Uterus (tissue), 4 donors: Measurements from ENCODE around the gene MTARC2. TPM values are rescaled to one million over a fixed set of nuclear protein-coding genes. Genes with fewer than 3 reads are reported as not detected.
A peak's percentile ranks its signal among the peaks of the same experiment; 100 is the strongest.

Source experiments
- DNase-seq, 2 donors: peaks; one replicate each; pipeline ENCODE4 v3.0.0-alpha.2; 2019 to 2020
- H3K27ac ChIP-seq, 2 donors: fragments of 200-600 bp; sonication (generic); 1 replicate in 1 of 2; 2 replicates in 1 of 2; pipeline ENCODE4 v1.5.1; 2016 to 2018
- H3K27me3 ChIP-seq, 2 donors: fragments of 200-600 bp; sonication (generic); one replicate each; pipeline ENCODE4 v1.5.1; 2018 to 2019; ENCODE audit warnings: control low read depth in 1 of 2
- H3K36me3 ChIP-seq, 2 donors: fragments of 200-600 bp; sonication (generic); one replicate each; pipeline ENCODE4 v1.5.1; 2019; ENCODE audit warnings: control low read depth in 1 of 2
- H3K4me1 ChIP-seq, 2 donors: fragments of 200-600 bp; sonication (generic); one replicate each; pipeline ENCODE4 v1.5.1; 2018 to 2019; ENCODE audit warnings: control low read depth in 1 of 2
- H3K4me3 ChIP-seq, 2 donors: fragments of 200-600 bp; sonication (generic); 1 replicate in 1 of 2; 2 replicates in 1 of 2; pipeline ENCODE4 v1.5.1; 2018 to 2019; ENCODE audit warnings: mild to moderate bottlenecking in 1 of 2
- H3K9me3 ChIP-seq, 2 donors: fragments of 200-600 bp; sonication (generic); one replicate each; pipeline ENCODE4 v1.5.1; 2019; ENCODE audit warnings: control low read depth in 1 of 2
- POLR2A ChIP-seq, 2 donors: fragments of 450-650 bp; IDR thresholded peaks; one replicate each; pipeline ENCODE4 v1.6.1; 2016; ENCODE audit warnings: antibody characterized with exemption in 2 of 2, mild to moderate bottlenecking in 1 of 2, moderate library complexity in 1 of 2
- intact Hi-C: fragments of 100-400 bp; cut with DNase I; formaldehyde crosslinking; loops from one replicate; pipeline ENCODE4 v1.15.1; 2023; ENCODE audit warnings: low total_unique reads
- total RNA-seq, 4 donors: library from RNA; depleted of rRNA in 3 of 4; stranded (reverse); fragments of >200 nt in 3 of 4; gene quantifications; one replicate each; pipeline versions ENCODE4 v1.1.0 to v1.2.4, GENCODE V29; 2014 to 2023
- TF ChIP-seq, protein P1 (sequence below), 4 experiments: fragments of 200-600 bp in 2 of 4; fragments of 450-650 bp in 2 of 4; sonication (generic) in 2 of 4; IDR thresholded peaks; one replicate each; pipeline ENCODE4 v1.5.1; 2016 to 2019; ENCODE audit warnings: antibody characterized with exemption in 4 of 4, mild to moderate bottlenecking in 2 of 4, moderate library complexity in 1 of 4
- donor health status: DM: yes; HTN: yes; CAD: no.

Gene MTARC2
- total RNA-seq, 4 donors from 2014 or later = 1.5 to 24.6 (median 6.8) TPM

DNA sequence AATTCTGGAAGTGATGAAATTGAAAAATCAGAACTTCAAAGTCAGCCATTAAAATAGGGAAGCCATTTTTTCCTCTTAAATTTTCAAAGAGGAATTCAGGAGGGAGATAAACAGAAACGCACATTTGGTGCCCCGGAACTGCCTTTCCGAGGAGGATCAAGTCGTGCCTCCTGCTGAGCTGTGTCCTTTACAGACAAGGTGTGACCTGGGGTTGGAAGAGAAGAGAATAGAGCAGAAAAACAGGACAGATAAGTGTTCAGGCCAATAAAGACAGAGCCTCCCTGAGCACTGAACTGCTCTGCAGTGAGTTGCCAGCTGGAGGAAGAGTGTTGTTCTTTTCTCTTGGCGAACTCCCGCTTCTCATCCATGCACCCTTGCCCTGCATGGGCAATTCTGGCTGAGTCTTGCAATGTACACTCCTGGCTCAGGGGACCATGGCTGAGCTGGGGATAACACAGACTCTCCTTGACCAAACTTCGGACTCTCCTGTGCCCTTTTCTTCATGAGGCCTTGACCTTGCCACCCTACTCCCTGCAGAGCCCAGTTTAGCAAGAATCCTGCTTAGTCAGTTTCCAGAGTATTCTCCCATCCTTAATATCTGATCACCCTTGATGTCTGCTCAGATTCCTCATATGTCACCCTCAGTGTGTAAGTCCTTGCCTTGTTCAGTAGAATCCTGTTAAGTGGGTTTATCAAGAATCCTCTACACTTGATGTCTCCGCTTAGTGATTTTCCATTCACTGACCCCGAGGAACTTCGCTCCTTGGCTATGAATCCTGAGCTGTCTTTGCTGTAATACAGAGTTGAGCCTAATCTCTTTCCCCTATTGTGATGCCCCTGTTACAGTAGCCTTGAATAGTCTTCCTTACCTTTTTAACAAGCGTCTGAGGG lies 37.3 kb downstream of the MTARC2 start:
- no peak for DNase-seq
- no peak for TF ChIP-seq POLR2A (IDR thresholded peaks at IDR 0.05)
- TF ChIP-seq, protein P1, sequence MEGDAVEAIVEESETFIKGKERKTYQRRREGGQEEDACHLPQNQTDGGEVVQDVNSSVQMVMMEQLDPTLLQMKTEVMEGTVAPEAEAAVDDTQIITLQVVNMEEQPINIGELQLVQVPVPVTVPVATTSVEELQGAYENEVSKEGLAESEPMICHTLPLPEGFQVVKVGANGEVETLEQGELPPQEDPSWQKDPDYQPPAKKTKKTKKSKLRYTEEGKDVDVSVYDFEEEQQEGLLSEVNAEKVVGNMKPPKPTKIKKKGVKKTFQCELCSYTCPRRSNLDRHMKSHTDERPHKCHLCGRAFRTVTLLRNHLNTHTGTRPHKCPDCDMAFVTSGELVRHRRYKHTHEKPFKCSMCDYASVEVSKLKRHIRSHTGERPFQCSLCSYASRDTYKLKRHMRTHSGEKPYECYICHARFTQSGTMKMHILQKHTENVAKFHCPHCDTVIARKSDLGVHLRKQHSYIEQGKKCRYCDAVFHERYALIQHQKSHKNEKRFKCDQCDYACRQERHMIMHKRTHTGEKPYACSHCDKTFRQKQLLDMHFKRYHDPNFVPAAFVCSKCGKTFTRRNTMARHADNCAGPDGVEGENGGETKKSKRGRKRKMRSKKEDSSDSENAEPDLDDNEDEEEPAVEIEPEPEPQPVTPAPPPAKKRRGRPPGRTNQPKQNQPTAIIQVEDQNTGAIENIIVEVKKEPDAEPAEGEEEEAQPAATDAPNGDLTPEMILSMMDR (IDR thresholded peaks at IDR 0.05) = no peak
- Histone ChIP-seq H3K9me3 (no peaks in the 10 kb centered on the region), H3K27me3 (no peaks in the 10 kb centered on the region), H3K36me3 (no peaks in the 10 kb centered on the region), H3K27ac (no peak overlapping the region), H3K4me1 (no peaks in the 10 kb centered on the region), H3K4me3 (no peak overlapping the region)
- intact Hi-C loops = no loop called here

DNA sequence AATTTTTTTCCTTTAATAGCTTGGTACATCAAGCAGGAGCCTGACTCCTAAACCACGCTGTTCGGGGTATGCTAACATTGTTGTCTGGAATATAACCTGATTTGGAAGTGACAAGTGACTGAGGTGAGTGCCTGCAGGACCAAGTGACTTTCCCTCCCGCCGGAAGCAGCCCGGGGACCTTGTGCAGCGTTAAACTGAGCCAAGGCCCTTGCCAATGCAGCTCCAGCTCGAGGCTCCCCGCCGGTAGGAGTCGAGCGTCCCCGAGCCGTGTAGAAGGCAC lies 37.9 kb downstream of the MTARC2 start:
- TF ChIP-seq, protein P1 (IDR thresholded peaks at IDR 0.05) = no peak
- TF ChIP-seq POLR2A (IDR thresholded peaks at IDR 0.05) = no peak
- H3K4me3 ChIP-seq = peak overlapping the region; percentile 35 to 51
- DNase-seq = no peak
- no peak overlapping the region for H3K27ac ChIP-seq
- H3K9me3 ChIP-seq = no peaks in the 10 kb centered on the region
- no peaks in the 10 kb centered on the region for H3K36me3 ChIP-seq
- H3K27me3 ChIP-seq = no peaks in the 10 kb centered on the region
- no peaks in the 10 kb centered on the region for H3K4me1 ChIP-seq
- intact Hi-C loops = no loop called here

DNA sequence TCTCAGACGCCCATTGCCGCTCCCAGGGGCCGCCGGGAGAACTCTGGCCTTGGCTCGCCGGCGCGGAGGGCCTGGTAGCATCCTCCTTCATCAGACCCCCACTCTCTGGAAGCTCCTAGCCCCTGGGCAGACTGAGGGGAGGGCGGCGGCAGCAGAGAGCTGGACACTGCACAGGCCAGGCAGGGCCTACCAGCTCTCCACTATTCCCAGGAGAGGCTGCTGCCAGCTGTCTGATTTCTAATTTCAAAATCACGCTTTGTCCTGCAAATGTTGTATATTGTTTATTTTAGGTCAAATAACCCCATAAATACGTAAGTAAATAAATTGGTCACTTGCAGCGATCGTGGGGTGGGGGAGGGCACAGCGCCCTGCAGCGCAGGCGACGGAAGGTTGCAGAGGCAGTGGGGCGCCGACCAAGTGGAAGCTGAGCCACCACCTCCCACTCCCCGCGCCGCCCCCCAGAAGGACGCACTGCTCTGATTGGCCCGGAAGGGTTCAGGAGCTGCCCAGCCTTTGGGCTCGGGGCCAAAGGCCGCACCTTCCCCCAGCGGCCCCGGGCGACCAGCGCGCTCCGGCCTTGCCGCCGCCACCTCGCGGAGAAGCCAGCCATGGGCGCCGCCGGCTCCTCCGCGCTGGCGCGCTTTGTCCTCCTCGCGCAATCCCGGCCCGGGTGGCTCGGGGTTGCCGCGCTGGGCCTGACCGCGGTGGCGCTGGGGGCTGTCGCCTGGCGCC lies 38.4 kb downstream of the MTARC2 start, which contains the start of gene MTARC1:
MTARC1 (plus strand) TSS at position 577 of the 732 bp plus-strand sequence; CDS start at position 609, 32 bp downstream.
- TF ChIP-seq, protein P1 (IDR thresholded peaks at IDR 0.05) = peak in 1 of 4 experiments; percentile 14
- no peak for TF ChIP-seq POLR2A (IDR thresholded peaks at IDR 0.05)
- Histone ChIP-seq H3K27me3 (no peaks in the 10 kb centered on the region), H3K4me1 (no peaks in the 10 kb centered on the region), H3K36me3 (no peaks in the 10 kb centered on the region), H3K27ac (peak within 1 kb of the TSS; percentile 5 to 17), H3K9me3 (no peaks in the 10 kb centered on the region), H3K4me3 (peak within 1 kb of the TSS; percentile 35 to 51)
- intact Hi-C loops = no loop called here
- peak in 1 of 2 donors; percentile 40 for DNase-seq

DNA sequence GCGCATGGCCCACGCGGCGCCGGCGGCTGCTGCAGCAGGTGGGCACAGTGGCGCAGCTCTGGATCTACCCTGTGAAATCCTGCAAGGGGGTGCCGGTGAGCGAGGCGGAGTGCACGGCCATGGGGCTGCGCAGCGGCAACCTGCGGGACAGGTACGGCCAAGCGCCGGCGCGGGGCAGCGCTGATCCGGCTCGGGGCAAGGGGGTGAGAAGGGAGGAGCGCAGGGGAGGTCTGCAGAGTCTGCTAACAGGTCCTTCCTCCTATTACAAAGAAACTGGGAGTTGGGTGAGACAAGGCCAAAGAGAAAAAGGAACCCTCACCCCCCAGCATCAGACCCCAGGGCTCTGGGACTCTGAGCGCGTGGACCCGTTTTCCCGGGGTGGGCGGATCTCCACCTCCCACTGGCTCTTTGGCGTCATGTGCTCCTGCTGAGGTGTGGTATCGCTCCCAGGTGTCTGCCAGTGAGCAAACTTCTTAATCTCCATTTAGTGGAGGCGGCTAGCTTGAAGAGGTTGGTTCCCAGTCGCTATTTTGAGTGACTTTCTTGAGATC lies 39.0 kb downstream of the MTARC2 start:
- no peaks in the 10 kb centered on the region for H3K9me3 ChIP-seq
- H3K4me1 ChIP-seq = no peaks in the 10 kb centered on the region
- H3K27ac ChIP-seq = peak overlapping the region in 1 of 2 donors; percentile 5
- TF ChIP-seq, protein P1 (IDR thresholded peaks at IDR 0.05) = no peak
- TF ChIP-seq POLR2A (IDR thresholded peaks at IDR 0.05) = no peak
- DNase-seq = no peak
- H3K27me3 ChIP-seq = no peaks in the 10 kb centered on the region
- H3K4me3 ChIP-seq = peak overlapping the region; percentile 35 to 51
- intact Hi-C loops = no loop called here
- no peaks in the 10 kb centered on the region for H3K36me3 ChIP-seq

DNA sequence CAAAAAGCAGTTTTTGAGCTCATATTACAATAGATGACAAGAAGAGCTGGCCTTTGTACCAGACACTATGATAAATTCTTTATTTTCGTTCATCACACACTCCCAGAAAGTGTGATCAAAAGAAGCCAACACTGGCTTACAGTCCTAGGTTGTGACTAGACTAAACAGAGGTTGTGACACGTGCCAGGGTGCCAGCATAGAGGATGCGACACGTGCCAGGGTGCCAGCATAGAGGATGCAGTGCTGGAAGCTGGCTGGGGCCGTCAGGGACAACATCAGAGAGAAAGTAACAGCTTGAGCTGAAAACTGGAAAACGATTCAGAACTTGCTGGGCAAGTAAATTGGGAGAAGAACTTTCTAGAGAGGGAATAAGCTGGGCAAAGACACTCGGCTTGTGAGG lies 40.8 kb downstream of the MTARC2 start:
- TF ChIP-seq, protein P1 (IDR thresholded peaks at IDR 0.05) = no peak
- no peak for TF ChIP-seq POLR2A (IDR thresholded peaks at IDR 0.05)
- intact Hi-C loops = no loop called here
- DNase-seq = no peak

More for the DNA sequence above, 40.8 kb downstream of the MTARC2 start:
- Histone ChIP-seq H3K27ac (no peak overlapping the region), H3K36me3 (no peaks in the 10 kb centered on the region), H3K9me3 (no peaks in the 10 kb centered on the region), H3K27me3 (no peaks in the 10 kb centered on the region), H3K4me3 (no peak overlapping the region), H3K4me1 (no peaks in the 10 kb centered on the region)
